ENCODE measurements around the gene LIPJ.
A peak's percentile ranks its signal among the peaks of the same experiment; 100 is the strongest.

DNA sequence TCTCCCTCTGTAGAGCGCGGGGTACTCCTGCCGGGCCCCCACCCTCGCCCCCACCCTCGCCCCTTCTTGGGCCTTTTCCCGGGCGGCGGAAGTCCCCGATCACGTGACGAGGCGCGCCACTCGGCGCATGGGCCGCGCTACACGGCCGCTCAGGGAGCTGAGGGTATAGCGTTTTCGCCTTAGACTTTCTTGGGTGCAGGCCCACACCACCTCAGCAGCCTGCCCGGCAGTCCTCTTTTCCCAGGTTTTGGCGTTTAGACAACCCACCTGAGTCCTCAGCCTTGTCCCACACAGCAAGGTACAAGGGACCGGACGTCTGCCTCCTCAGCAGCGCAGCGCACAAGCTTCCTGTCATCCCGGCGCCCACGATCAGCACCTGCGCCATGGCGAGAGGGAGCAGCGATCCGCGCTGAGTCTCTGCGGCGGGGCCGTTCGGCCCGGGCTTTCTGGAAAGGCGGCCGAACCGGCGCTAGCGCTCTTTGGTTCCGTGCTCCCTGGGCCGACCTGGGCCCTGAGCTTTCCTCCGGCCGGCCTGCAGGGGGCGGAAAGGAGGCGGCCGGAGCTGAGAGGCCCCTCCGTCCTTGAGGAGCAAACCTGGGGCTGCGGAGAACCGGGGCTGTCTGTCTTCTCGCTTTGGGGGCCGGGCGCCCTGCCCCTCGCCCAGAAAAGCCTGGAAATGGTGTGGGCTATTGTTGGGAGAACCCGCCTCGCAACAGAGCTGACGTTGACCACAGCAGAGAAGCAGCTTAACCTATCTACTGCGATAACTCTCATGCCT, 3.6 kb upstream of the LIPJ start, which contains the start of gene RNLS:
- TF ChIP-seq, protein P1, sequence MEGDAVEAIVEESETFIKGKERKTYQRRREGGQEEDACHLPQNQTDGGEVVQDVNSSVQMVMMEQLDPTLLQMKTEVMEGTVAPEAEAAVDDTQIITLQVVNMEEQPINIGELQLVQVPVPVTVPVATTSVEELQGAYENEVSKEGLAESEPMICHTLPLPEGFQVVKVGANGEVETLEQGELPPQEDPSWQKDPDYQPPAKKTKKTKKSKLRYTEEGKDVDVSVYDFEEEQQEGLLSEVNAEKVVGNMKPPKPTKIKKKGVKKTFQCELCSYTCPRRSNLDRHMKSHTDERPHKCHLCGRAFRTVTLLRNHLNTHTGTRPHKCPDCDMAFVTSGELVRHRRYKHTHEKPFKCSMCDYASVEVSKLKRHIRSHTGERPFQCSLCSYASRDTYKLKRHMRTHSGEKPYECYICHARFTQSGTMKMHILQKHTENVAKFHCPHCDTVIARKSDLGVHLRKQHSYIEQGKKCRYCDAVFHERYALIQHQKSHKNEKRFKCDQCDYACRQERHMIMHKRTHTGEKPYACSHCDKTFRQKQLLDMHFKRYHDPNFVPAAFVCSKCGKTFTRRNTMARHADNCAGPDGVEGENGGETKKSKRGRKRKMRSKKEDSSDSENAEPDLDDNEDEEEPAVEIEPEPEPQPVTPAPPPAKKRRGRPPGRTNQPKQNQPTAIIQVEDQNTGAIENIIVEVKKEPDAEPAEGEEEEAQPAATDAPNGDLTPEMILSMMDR (IDR thresholded peaks at IDR 0.05; ENCODE audit: insufficient read depth, low read length, poor library complexity, severe bottlenecking): peak; percentile 71
- TF ChIP-seq EZH2phosphoT487 (conservative IDR thresholded peaks at IDR 0.05; ENCODE audit: low read length): no peak
